K562 (cell line): Measurements from ENCODE around the gene NYNRIN. TPM values are rescaled to one million over a fixed set of nuclear protein-coding genes. Genes with fewer than 3 reads are reported as not detected.

ENCODE experiments used
- CBX3 ChIP-seq, 2 experiments: IDR thresholded peaks; 1 replicate in 1 of 2; 2 replicates in 1 of 2; pipeline ENCODE4 v1.6.1; 2012; ENCODE audit warnings: inconsistent platforms in 2 of 2, low read length in 2 of 2, borderline replicate concordance in 1 of 2, control low read depth in 1 of 2
- CHD1 ChIP-seq: fragments of 200-600 bp; sonication (generic); IDR thresholded peaks from one replicate; pipeline ENCODE4 v1.6.1; 2012; ENCODE audit warnings: mild to moderate bottlenecking, moderate library complexity, low read length, inconsistent platforms
- ETV1 ChIP-seq: fragments of 450-650 bp; conservative IDR thresholded peaks from 2 replicates; pipeline ENCODE4 v1.6.1; 2016; ENCODE audit warnings: missing genetic modification characterization, control low read depth, low read depth, missing compliant biosample characterization
- FOXJ2 ChIP-seq: fragments of 200-800 bp; sonication (Bioruptor generic); IDR thresholded peaks from 2 replicates; pipeline ENCODE4 v1.6.1; 2016; ENCODE audit warnings: missing genetic modification characterization, missing compliant biosample characterization
- GABPB2 ChIP-seq: fragments of 250-450 bp; sonication (Bioruptor Pico); conservative IDR thresholded peaks from 2 replicates; pipeline ENCODE4 v1.5.1; 2021; ENCODE audit warnings: mild to moderate bottlenecking
- GTF2E2 ChIP-seq: fragments of 200-800 bp; sonication (Bioruptor generic); IDR thresholded peaks from 2 replicates; pipeline ENCODE4 v1.6.1; 2016; ENCODE audit warnings: missing genetic modification characterization, missing compliant biosample characterization
- MYBL2 ChIP-seq, 2 experiments: fragments of 450-650 bp in 1 of 2; sonication (generic) in 1 of 2; formaldehyde crosslinking in 1 of 2; IDR thresholded peaks; 2 replicates each; pipeline versions ENCODE4 v1.6.1 to v1.8.1; 2017 to 2022; ENCODE audit warnings: borderline replicate concordance in 1 of 2, inconsistent platforms in 1 of 2, low read depth in 1 of 2, mild to moderate bottlenecking in 1 of 2, missing genetic modification reagents in 1 of 2, moderate library complexity in 1 of 2
- NR4A1 ChIP-seq, 2 experiments: fragments of 250-450 bp in 1 of 2; fragments of 450-650 bp in 1 of 2; sonication (Bioruptor Pico) in 1 of 2; IDR thresholded peaks; 2 replicates each; pipeline versions ENCODE4 v1.4.0 to v1.6.1; 2016 to 2020; ENCODE audit warnings: mild to moderate bottlenecking in 2 of 2, missing compliant biosample characterization in 1 of 2, missing genetic modification characterization in 1 of 2, moderate library complexity in 1 of 2
- POLR2AphosphoS2 ChIP-seq: IDR thresholded peaks from 2 replicates; pipeline ENCODE4 v1.6.1; 2012; ENCODE audit warnings: low read length, improper control_type of control experiment
- SREBF1 ChIP-seq: fragments of 150-350 bp; IDR thresholded peaks from 2 replicates; pipeline ENCODE4 v1.6.1; 2014; ENCODE audit warnings: antibody characterized with exemption, low read depth, low read length, borderline replicate concordance
- YY1 ChIP-seq, 3 experiments: IDR thresholded peaks; 2 replicates each; pipeline ENCODE4 v1.6.1; 2011; ENCODE audit warnings: low read length in 2 of 3, mild to moderate bottlenecking in 2 of 3, moderate library complexity in 2 of 3, borderline replicate concordance in 1 of 3, control low read depth in 1 of 3, low read depth in 1 of 3; ENCODE audit not compliant: insufficient read depth in 3 of 3, insufficient replicate concordance in 2 of 3, control insufficient read depth in 1 of 3, insufficient read length in 1 of 3; ENCODE audit errors: extremely low read depth in 1 of 3
- ZNF121 ChIP-seq: sonication (generic); formaldehyde crosslinking; conservative IDR thresholded peaks from 2 replicates; pipeline ENCODE4 v1.8.0; 2022; ENCODE audit warnings: missing genetic modification reagents
- polyA plus RNA-seq, 8 experiments: library from polyadenylated mRNA; depleted of rRNA in 4 of 8; stranded (reverse) in 5 of 8; unstranded in 3 of 8; fragments of >200 nt; fragmentation: Nextera tagmentation in 2 of 8; fragmentation: Illumina TruSeq in 1 of 8; extraction: Ambion mirVana in 2 of 8; extraction: Trizol in 1 of 8; gene quantifications; 2 replicates each; pipeline versions ENCODE4 v1.2.1 to v1.2.3, GENCODE V29; 2011 to 2014; ENCODE audit warnings: inconsistent platforms in 1 of 8, missing spikeins in 1 of 8
- total RNA-seq, 7 experiments: library from RNA; depleted of rRNA in 6 of 7; stranded (reverse); fragments of >200 nt in 6 of 7; fragmentation: Illumina TruSeq in 2 of 7; extraction: Trizol in 2 of 7; gene quantifications; 2 replicates each; pipeline versions ENCODE4 v1.2.1 to v1.2.3, GENCODE V29; 2011 to 2021; ENCODE audit warnings: low replicate concordance in 1 of 7
- TF ChIP-seq, protein P1 (sequence below): fragments of 450-650 bp; IDR thresholded peaks from 2 replicates; pipeline ENCODE4 v1.6.1; 2016; ENCODE audit warnings: low read depth, mild to moderate bottlenecking, moderate library complexity
- TF ChIP-seq, protein P2 (sequence below): sonication (generic); formaldehyde crosslinking; IDR thresholded peaks from 2 replicates; pipeline ENCODE4 v1.8.1; 2022; ENCODE audit warnings: missing genetic modification reagents
- TF ChIP-seq, protein P3 (sequence below): fragments of 250-450 bp; sonication (Bioruptor Pico); IDR thresholded peaks from 2 replicates; pipeline ENCODE4 v1.8.0; 2021; ENCODE audit warnings: borderline replicate concordance, mild to moderate bottlenecking, moderate library complexity; ENCODE audit not compliant: poor library complexity, severe bottlenecking
- TF ChIP-seq, protein P4 (sequence below): fragments of 450-650 bp; IDR thresholded peaks from one replicate; pipeline ENCODE4 v1.6.1; 2018; ENCODE audit warnings: mild to moderate bottlenecking, moderate library complexity; ENCODE audit not compliant: partially characterized antibody
- TF ChIP-seq, protein P5 (sequence below): fragments of 450-650 bp; formaldehyde crosslinking; IDR thresholded peaks from 2 replicates; pipeline ENCODE4 v1.4.0; 2020; ENCODE audit warnings: mild to moderate bottlenecking, moderate library complexity
- TF ChIP-seq, protein P6 (sequence below), 2 experiments: fragments of 450-650 bp in 1 of 2; sonication (generic) in 1 of 2; formaldehyde crosslinking in 1 of 2; IDR thresholded peaks in 1 of 2; conservative IDR thresholded peaks in 1 of 2; 2 replicates each; pipeline versions ENCODE4 v1.6.1 to v1.8.1; 2016 to 2023; ENCODE audit warnings: mild to moderate bottlenecking in 2 of 2, moderate library complexity in 2 of 2, inconsistent platforms in 1 of 2, missing genetic modification reagents in 1 of 2

NYNRIN gene
- total and polyA plus RNA-seq, 9 of the 15 experiments (the other 6 are each of a cell fraction or from before 2014, with no cell fraction given): 0.04 to 1.2 (median 0.28) TPM

DNA sequence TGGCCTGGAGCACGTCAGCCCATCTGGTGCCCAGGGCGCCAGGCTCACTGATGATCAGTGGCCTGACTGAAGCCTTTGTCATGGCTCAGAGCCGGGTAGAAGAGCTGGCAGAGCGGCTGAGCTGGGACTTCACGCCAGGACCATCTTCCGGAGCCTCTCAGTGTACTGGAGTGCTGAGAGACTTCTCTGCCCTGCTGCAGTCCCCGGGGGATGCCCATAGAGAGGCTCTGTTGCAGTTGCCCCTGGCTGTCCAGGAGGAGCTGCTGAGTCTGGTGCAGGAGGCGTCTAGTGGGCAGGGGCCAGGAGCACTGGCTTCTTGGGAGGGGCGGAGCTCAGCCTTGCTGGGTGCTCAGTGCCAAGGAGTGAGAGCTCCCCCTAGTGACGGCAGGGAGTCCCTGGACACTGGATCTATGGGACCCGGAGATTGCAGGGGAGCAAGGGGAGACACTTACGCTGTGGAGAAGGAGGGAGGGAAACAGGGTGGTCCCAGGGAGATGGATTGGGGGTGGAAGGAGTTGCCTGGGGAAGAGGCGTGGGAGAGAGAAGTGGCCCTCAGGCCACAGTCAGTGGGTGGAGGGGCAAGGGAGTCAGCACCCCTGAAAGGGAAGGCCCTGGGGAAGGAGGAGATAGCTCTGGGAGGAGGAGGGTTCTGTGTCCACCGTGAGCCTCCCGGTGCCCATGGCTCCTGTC, 32.9 kb downstream of the NYNRIN start (continued):
- TF ChIP-seq MYBL2 (IDR thresholded peaks at IDR 0.05; ENCODE audit: low read depth) (no peak), MYBL2 (CRISPR knock-in tag; IDR thresholded peaks at IDR 0.05; ENCODE audit: borderline replicate concordance) (no peak), NR4A1 (CRISPR knock-in tag; IDR thresholded peaks at IDR 0.05) (no peak), NR4A1 (tag; IDR thresholded peaks at IDR 0.05) (no peak), GTF2E2 (no peak), FOXJ2 (tag) (no peak), YY1 (IDR thresholded peaks at IDR 0.05; ENCODE audit: borderline replicate concordance in 1 of 3, control insufficient read depth in 1 of 3, extremely low read depth in 1 of 3, insufficient read depth in 3 of 3, insufficient read length in 1 of 3, insufficient replicate concordance in 2 of 3, low read depth in 1 of 3, low read length in 2 of 3) (no peak), CBX3 (IDR thresholded peaks at IDR 0.05; ENCODE audit: borderline replicate concordance in 1 of 2, low read length in 2 of 2) (no peak), SREBF1 (no peak), ETV1 (tag) (no peak), GABPB2 (CRISPR knock-in tag) (no peak), POLR2AphosphoS2 (no peak), CHD1 (no peak), ZNF121 (no peak)
- TF ChIP-seq, protein P1, sequence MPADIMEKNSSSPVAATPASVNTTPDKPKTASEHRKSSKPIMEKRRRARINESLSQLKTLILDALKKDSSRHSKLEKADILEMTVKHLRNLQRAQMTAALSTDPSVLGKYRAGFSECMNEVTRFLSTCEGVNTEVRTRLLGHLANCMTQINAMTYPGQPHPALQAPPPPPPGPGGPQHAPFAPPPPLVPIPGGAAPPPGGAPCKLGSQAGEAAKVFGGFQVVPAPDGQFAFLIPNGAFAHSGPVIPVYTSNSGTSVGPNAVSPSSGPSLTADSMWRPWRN: no peak
- TF ChIP-seq, protein P2, sequence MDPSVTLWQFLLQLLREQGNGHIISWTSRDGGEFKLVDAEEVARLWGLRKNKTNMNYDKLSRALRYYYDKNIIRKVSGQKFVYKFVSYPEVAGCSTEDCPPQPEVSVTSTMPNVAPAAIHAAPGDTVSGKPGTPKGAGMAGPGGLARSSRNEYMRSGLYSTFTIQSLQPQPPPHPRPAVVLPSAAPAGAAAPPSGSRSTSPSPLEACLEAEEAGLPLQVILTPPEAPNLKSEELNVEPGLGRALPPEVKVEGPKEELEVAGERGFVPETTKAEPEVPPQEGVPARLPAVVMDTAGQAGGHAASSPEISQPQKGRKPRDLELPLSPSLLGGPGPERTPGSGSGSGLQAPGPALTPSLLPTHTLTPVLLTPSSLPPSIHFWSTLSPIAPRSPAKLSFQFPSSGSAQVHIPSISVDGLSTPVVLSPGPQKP (CRISPR knock-in tag): no peak
- TF ChIP-seq, protein P3, sequence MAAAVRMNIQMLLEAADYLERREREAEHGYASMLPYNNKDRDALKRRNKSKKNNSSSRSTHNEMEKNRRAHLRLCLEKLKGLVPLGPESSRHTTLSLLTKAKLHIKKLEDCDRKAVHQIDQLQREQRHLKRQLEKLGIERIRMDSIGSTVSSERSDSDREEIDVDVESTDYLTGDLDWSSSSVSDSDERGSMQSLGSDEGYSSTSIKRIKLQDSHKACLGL (CRISPR knock-in tag): no peak
- TF ChIP-seq, protein P4, sequence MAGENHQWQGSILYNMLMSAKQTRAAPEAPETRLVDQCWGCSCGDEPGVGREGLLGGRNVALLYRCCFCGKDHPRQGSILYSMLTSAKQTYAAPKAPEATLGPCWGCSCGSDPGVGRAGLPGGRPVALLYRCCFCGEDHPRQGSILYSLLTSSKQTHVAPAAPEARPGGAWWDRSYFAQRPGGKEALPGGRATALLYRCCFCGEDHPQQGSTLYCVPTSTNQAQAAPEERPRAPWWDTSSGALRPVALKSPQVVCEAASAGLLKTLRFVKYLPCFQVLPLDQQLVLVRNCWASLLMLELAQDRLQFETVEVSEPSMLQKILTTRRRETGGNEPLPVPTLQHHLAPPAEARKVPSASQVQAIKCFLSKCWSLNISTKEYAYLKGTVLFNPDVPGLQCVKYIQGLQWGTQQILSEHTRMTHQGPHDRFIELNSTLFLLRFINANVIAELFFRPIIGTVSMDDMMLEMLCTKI: no peak
- TF ChIP-seq, protein P5, sequence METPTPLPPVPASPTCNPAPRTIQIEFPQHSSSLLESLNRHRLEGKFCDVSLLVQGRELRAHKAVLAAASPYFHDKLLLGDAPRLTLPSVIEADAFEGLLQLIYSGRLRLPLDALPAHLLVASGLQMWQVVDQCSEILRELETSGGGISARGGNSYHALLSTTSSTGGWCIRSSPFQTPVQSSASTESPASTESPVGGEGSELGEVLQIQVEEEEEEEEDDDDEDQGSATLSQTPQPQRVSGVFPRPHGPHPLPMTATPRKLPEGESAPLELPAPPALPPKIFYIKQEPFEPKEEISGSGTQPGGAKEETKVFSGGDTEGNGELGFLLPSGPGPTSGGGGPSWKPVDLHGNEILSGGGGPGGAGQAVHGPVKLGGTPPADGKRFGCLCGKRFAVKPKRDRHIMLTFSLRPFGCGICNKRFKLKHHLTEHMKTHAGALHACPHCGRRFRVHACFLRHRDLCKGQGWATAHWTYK (CRISPR knock-in tag): no peak
- TF ChIP-seq, protein P6, sequence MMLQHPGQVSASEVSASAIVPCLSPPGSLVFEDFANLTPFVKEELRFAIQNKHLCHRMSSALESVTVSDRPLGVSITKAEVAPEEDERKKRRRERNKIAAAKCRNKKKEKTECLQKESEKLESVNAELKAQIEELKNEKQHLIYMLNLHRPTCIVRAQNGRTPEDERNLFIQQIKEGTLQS (IDR thresholded peaks at IDR 0.05): no peak
- TF ChIP-seq, protein P6 (CRISPR knock-in tag; conservative IDR thresholded peaks at IDR 0.05): no peak
